HCT116 (cell line): Measurements from ENCODE around the gene PPM1E. TPM values are rescaled to one million over a fixed set of nuclear protein-coding genes. Genes with fewer than 3 reads are reported as not detected.

Experiments used
- ATAC-seq: fragments of 200-7000 bp; cut with Tn5 transposase; 2 replicates; pipeline ENCODE4 v1.9.1; 2020; ENCODE audit warnings: mild to moderate bottlenecking, moderate library complexity
- BruUV-seq: library from RNA; stranded (reverse); fragments of 400-500 nt; replicated peaks from 2 replicates; lab custom pipeline; 2021; lab: Mats Ljungman, UMichigan
- CTCF ChIA-PET: fragments of 300-600 bp; sonication (Branson Sonifier 250); formaldehyde crosslinking; loops from one replicate; lab custom pipeline; 2021; ENCODE audit warnings: antibody characterized with exemption; lab: Charles Lee
- POLR2A ChIA-PET: fragments of 300-600, 350-600 bp; sonication (Branson Sonifier 250); formaldehyde crosslinking; loops from one replicate; lab custom pipeline; 2021; ENCODE audit warnings: antibody characterized with exemption; lab: Charles Lee
- RAD21 ChIA-PET, 2 experiments: fragments of 300-600 bp; sonication (Branson Sonifier 250); formaldehyde crosslinking; loops; one replicate each; lab custom pipeline; 2023; ENCODE audit warnings: low total read pairs in 2 of 2; ENCODE audit not compliant: uncharacterized antibody in 2 of 2, unreplicated experiment in 2 of 2, low non-redundant PET in 1 of 2; lab: Charles Lee
- DNase-seq: peaks from one replicate; pipeline ENCODE4 v3.0.0-alpha.2; 2010; ENCODE audit warnings: low read depth, low spot score
- H2AFZ ChIP-seq: fragments of 200-600 bp; shearing (Covaris generic), sonication (generic); 2 replicates; pipeline ENCODE4 v1.6.1; 2017; ENCODE audit warnings: low read depth, mixed run types, mixed read lengths, antibody characterized with exemption, low read length; ENCODE audit not compliant: poor library complexity, severe bottlenecking
- H3K27ac ChIP-seq: 2 replicates; pipeline ENCODE4 v1.5.1; 2012; ENCODE audit warnings: low read depth, low read length
- H3K27me3 ChIP-seq: fragments of 200-600 bp; sonication (generic); 2 replicates; pipeline ENCODE4 v1.6.1; 2016; ENCODE audit warnings: mixed run types, low read length, mixed read lengths; ENCODE audit not compliant: insufficient read depth
- H3K36me3 ChIP-seq, 2 experiments: fragments of 200-500 bp in 1 of 2; fragments of 200-600 bp in 1 of 2; sonication (Bioruptor generic) in 1 of 2; sonication (generic) in 1 of 2; 2 replicates each; pipeline versions ENCODE4 v1.5.1 to v1.6.1; 2014 to 2016; ENCODE audit warnings: low read length in 2 of 2, inconsistent platforms in 1 of 2, mixed read lengths in 1 of 2, mixed run types in 1 of 2; ENCODE audit not compliant: insufficient read depth in 2 of 2, control insufficient read depth in 1 of 2
- H3K4me1 ChIP-seq, 2 experiments: fragments of 200-600 bp in 1 of 2; sonication (generic) in 1 of 2; 2 replicates each; pipeline versions ENCODE4 v1.5.1 to v1.6.1; 2012 to 2017; ENCODE audit warnings: low read length in 2 of 2, inconsistent platforms in 1 of 2, mild to moderate bottlenecking in 1 of 2, mixed read lengths in 1 of 2, mixed run types in 1 of 2, moderate library complexity in 1 of 2; ENCODE audit not compliant: insufficient read depth in 2 of 2, control insufficient read depth in 1 of 2
- H3K4me2 ChIP-seq: fragments of 200-600 bp; sonication (generic); 2 replicates; pipeline ENCODE4 v1.6.1; 2017; ENCODE audit warnings: mixed run types, low read length, mixed read lengths
- H3K4me3 ChIP-seq, 2 experiments: fragments of 200-600 bp in 1 of 2; sonication (generic) in 1 of 2; replicated peaks in 1 of 2; 2 replicates each; pipeline ENCODE4 v1.5.1; 2011 to 2016; ENCODE audit warnings: low read length in 2 of 2, control low read depth in 1 of 2, low read depth in 1 of 2, mild to moderate bottlenecking in 1 of 2, mixed read lengths in 1 of 2, mixed run types in 1 of 2
- H3K79me2 ChIP-seq: fragments of 200-600 bp; sonication (generic); 2 replicates; pipeline ENCODE4 v1.6.1; 2017; ENCODE audit warnings: mild to moderate bottlenecking, mixed run types, low read length, moderate library complexity, mixed read lengths; ENCODE audit not compliant: insufficient read depth
- H3K9ac ChIP-seq: fragments of 200-600 bp; sonication (generic); 2 replicates; pipeline ENCODE4 v1.6.1; 2016; ENCODE audit warnings: low read length, mixed read lengths
- H3K9me2 ChIP-seq: fragments of 200-600 bp; sonication (generic), shearing (Covaris generic); 2 replicates; pipeline ENCODE4 v1.6.1; 2017; ENCODE audit warnings: mixed run types, mild to moderate bottlenecking, moderate library complexity; ENCODE audit not compliant: insufficient read depth
- H3K9me3 ChIP-seq, 2 experiments: fragments of 200-500 bp in 1 of 2; fragments of 200-600 bp in 1 of 2; sonication (Bioruptor generic) in 1 of 2; sonication (generic) in 1 of 2; 2 replicates each; pipeline ENCODE4 v1.6.1; 2014 to 2017; ENCODE audit warnings: low read length in 2 of 2, mixed read lengths in 2 of 2, inconsistent platforms in 1 of 2, low read depth in 1 of 2, mild to moderate bottlenecking in 1 of 2, mixed run types in 1 of 2, moderate library complexity in 1 of 2; ENCODE audit not compliant: control insufficient read depth in 1 of 2, insufficient read depth in 1 of 2
- H4K20me1 ChIP-seq: fragments of 200-600 bp; sonication (generic), shearing (Covaris generic); 2 replicates; pipeline ENCODE4 v1.6.1; 2017; ENCODE audit warnings: mixed run types, mild to moderate bottlenecking, moderate library complexity; ENCODE audit not compliant: insufficient read depth
- CBX3 ChIP-seq: IDR thresholded peaks from 2 replicates; pipeline ENCODE4 v1.6.1; 2012; ENCODE audit warnings: low read depth
- EZH2 ChIP-seq: fragments of 200-600 bp; sonication (generic); IDR thresholded peaks from 2 replicates; pipeline ENCODE4 v1.6.1; 2017; ENCODE audit warnings: antibody characterized with exemption, mixed run types
- FOSL1 ChIP-seq: IDR thresholded peaks from 2 replicates; pipeline ENCODE4 v1.6.1; 2012; ENCODE audit warnings: low read depth
- JUND ChIP-seq: IDR thresholded peaks from 2 replicates; pipeline ENCODE4 v1.6.1; 2012
- POLR2A ChIP-seq: IDR thresholded peaks from 2 replicates; pipeline ENCODE4 v1.7.0; 2011; ENCODE audit warnings: borderline replicate concordance; ENCODE audit not compliant: insufficient read depth, insufficient read length; ENCODE audit errors: extremely low read depth
- RAD21 ChIP-seq: IDR thresholded peaks from 2 replicates; pipeline ENCODE4 v1.6.1; 2012; ENCODE audit warnings: low read depth, mild to moderate bottlenecking
- SP1 ChIP-seq: IDR thresholded peaks from 2 replicates; pipeline ENCODE4 v1.6.1; 2012; ENCODE audit warnings: low read depth
- TCF7L2 ChIP-seq: IDR thresholded peaks from 2 replicates; pipeline ENCODE4 v1.7.0; 2011; ENCODE audit warnings: borderline replicate concordance, inconsistent platforms; ENCODE audit not compliant: insufficient read depth, insufficient read length; ENCODE audit errors: extremely low read depth
- ZNF274 ChIP-seq: fragments of 200-500 bp; sonication (Bioruptor generic); IDR thresholded peaks from 2 replicates; pipeline ENCODE4 v1.6.1; 2014; ENCODE audit warnings: mild to moderate bottlenecking, low read depth, low read length, inconsistent platforms
- intact Hi-C: fragments of 100-400 bp; cut with micrococcal nuclease; formaldehyde crosslinking; loops from 2 replicates; pipeline ENCODE4 v1.10.0; 2022
- total RNA-seq: library from RNA; stranded (reverse); gene quantifications from one replicate; pipeline ENCODE4 v1.2.1, GENCODE V29; 2021; ENCODE audit not compliant: unreplicated experiment
- TF ChIP-seq, protein P1 (sequence below): IDR thresholded peaks from 2 replicates; pipeline ENCODE4 v1.6.1; 2011; ENCODE audit warnings: mild to moderate bottlenecking, low read length, moderate library complexity; ENCODE audit not compliant: insufficient replicate concordance; ENCODE audit errors: extremely low read depth
- TF ChIP-seq, protein P2 (sequence below): IDR thresholded peaks from 2 replicates; pipeline ENCODE4 v1.6.1; 2012

Gene PPM1E
- total RNA-seq, 1 experiment from 2014 or later, result 0.02 TPM

DNA sequence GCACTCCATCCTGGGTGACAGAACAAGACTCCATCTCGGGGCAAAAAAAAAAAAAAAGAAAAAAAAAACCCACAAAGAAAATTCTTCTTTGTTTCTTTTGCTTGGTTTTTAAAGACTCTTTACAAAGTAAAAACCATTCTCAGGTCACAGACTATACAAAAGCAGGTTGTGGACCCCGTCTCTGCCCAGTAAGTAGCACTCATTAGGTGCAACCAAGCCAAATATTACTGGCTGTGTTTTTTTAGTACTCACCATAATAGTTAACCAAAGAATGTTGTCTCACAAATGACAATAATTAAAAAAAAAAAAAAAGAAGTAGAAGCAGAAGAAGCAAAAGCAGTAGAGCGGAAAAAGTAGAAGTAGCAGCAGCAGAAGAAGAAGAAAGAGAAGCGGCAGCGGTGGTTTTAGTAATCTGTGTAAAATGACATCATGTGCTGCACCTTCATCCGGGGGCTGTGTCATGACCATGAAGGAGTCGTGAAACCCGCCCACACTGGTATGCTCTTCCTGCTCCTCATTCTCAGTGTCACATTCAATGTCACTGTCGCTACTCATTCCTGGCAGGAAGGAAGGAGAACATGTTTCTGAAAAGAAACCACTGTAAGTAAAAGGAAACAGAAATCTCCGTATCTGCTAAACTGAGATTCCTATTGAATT lies 245.6 kb downstream of the PPM1E start:
- no peak for ATAC-seq
- no peak for DNase-seq
- no peak overlapping the region for H3K27ac ChIP-seq
- no peaks in the 10 kb centered on the region; the same call in 1 of the 2 replicates for H4K20me1 ChIP-seq
- H3K4me1 ChIP-seq, result no peaks in the 10 kb centered on the region
- H3K27me3 ChIP-seq, result no peaks in the 10 kb centered on the region
- intact Hi-C loops, result loop anchor here (10.0 kb wide), 1 partner anchor 686 kb away; no protein-coding TSS in a partner anchor
- no peaks in the 10 kb centered on the region for H3K9me3 ChIP-seq
- H3K4me2 ChIP-seq, result no peak overlapping the region
- no peak for TF ChIP-seq ZNF274
- TF ChIP-seq, protein P1, sequence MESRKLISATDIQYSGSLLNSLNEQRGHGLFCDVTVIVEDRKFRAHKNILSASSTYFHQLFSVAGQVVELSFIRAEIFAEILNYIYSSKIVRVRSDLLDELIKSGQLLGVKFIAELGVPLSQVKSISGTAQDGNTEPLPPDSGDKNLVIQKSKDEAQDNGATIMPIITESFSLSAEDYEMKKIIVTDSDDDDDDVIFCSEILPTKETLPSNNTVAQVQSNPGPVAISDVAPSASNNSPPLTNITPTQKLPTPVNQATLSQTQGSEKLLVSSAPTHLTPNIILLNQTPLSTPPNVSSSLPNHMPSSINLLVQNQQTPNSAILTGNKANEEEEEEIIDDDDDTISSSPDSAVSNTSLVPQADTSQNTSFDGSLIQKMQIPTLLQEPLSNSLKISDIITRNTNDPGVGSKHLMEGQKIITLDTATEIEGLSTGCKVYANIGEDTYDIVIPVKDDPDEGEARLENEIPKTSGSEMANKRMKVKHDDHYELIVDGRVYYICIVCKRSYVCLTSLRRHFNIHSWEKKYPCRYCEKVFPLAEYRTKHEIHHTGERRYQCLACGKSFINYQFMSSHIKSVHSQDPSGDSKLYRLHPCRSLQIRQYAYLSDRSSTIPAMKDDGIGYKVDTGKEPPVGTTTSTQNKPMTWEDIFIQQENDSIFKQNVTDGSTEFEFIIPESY, result no peak
- no peak for TF ChIP-seq FOSL1
- no peak for TF ChIP-seq JUND
- TF ChIP-seq POLR2A, result no peak
- TF ChIP-seq SP1, result no peak
- no peak for TF ChIP-seq CBX3
- TF ChIP-seq, protein P2, sequence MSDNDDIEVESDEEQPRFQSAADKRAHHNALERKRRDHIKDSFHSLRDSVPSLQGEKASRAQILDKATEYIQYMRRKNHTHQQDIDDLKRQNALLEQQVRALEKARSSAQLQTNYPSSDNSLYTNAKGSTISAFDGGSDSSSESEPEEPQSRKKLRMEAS, result no peak
- TF ChIP-seq TCF7L2, result no peak
- TF ChIP-seq EZH2, result no peak
- no peak for TF ChIP-seq RAD21
- TF ChIP-seq, all 23 proteins: peak for 0
- ChIA-PET POLR2A (no interaction called here), RAD21 (interaction anchor here in 1 of 2 experiments (1.2 kb wide), 1 partner anchor 131 kb away, joined by 3 read pairs; no protein-coding TSS in a partner anchor), CTCF (no interaction called here)
- Histone ChIP-seq H3K36me3 (peaks cover 9 to 17% of the 10 kb centered on the region in 2 experiments; a peak in 3 of 4 replicates), H3K9ac (no peak overlapping the region), H3K9me2 (no peaks in the 10 kb centered on the region), H3K4me3 (no peak overlapping the region), H3K79me2 (no peaks in the 10 kb centered on the region), H2AFZ (no peak overlapping the region)
- no TSS peak for BruUV-seq
